NCI-H128 (cell line): ENCODE results near the gene CELF4.

ENCODE experiments used
- DNase-seq: peaks from one replicate; lab custom pipeline; 2025; ENCODE audit not compliant: unreplicated experiment; lab: John Stamatoyannopoulos, UW

CELF4 gene

DNA sequence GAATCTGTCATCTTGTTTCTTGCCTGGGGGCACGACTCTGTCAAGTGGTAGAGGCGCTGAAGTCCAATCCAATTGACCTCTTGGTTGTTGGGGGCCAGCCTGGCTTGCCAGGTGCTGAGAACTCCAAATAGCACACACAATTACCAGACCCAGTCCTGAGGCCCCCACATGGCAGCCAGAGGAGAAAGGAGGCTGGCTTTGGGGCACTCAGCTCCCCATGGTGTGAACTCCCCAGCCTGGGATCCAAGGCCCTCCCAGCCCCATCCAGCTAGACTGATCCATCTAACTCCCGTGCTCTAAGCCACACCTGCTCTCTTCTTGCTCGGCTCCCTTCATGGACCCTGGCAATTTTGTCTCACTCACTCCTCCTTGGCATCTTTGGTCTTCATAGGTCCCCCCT is 170.0 kb downstream of the CELF4 start:
- DNase-seq, result no peak

DNA sequence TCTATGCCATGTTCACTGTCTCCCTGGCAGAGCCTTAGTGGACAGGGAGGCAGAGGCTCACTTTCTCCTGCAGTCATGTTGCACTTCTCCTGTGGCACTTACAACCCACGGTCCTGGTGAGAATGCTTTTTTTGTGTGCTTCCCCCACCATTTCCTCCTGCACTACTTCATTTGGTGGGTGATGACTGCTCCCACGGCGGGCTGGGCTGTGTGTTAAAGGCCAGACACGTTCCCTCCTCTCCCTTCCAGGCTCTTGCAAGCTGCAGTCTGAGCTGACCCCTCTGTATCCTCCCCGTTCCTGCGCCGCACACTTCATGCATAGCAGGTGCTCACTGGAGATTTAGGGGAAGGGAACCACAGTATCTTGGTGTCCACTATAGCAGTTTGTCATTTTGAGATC is 170.5 kb downstream of the CELF4 start:
- DNase-seq, result no peak

DNA sequence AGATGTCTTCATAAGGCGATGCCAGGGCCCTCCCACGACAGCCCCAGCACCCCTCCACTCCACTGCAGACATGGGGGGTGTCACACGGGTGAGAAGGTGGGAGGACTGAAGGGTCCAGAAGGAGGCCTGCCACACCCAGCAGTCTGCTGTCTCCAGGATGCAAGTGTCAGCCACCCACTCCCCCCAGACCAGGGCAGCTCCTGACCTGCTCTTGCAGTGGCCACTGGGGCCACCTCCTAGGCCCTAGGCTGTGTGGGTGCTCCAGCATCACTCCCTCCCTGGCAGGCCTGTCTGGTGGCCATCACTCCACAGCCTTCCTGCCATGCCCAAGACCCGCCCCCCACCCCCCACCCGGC is 171.0 kb downstream of the CELF4 start:
- DNase-seq, result no peak

DNA sequence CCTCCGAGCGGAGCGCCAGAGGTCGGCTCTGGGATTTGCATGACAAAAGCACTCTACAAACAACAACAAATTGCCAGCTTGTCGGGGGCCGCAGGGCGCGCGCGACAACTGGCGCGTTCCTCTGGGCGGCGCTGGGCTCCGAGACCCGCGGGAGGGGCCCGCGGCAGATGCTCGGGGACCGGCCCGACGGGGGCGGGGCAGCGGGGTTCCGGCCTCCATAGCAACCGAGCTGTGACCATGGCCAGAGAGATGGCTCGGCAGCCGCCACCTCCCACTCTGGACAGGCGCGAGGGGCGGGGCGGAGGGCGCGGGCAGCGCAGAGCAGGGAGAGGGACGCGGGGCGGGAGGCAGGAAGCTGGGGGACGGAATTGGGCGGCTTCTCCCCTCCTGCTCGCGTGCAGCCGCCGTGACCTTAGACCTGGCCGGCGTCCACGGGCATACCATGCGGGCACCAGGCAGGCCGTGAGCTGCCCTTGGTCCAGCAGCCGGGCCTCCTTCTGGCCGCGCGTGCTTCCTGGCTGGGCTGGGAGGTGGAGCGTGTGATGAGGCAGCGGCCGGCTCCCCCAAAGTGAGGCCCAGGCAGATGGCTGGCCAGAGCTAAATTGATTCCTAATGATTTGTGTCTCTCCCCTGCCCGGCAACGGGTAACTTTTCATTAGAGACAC is 171.5 kb downstream of the CELF4 start:
- DNase-seq, result peak; percentile 38

DNA sequence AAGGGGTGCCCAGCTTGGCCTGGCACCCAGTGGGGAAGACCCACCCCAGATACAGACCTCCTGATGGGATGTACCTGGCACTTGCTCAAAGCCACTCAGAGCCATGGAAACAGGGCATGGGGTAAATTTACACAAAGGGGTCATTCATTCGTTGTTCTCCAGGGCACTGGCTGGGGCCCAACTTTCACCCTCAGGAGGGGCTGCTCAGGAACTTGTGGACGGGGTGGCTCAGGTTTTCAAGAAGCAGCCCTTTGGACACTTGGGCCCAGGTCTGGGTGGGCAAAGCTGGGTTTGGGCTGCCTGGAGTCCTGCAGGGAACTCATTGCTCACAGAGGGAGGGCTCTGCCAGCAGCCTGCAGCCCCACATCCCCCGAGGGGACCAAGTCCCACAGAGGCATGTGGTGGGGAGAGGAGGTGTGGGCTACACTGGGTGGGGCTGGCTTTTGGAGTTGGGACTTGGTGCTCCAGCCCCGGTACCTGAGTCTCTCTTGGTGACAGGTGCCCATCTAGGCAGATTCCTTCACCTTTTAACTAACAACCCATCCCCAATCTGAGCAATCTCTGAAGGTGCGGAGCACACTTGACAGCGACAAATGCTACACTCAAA is 172.3 kb downstream of the CELF4 start:
- DNase-seq, result no peak

DNA sequence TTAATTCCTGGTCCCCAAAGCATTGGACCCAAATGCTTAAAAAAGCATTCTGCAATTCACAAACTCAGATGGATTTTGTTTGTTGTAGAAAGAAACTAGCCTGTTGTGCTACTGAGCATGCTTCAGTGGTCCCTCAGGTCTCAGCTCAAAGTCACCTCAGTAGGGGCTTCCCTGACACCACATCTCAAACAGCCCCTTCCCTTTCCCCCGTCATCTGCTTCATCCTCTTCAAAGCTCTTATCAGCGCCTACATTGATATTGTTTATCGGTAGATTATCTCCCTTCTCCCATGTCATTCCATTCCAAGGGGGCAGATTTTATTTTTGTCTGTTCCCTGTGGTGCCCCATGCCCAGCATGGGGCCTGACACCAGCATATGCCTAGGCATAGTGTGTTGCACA is 172.9 kb downstream of the CELF4 start:
- no peak for DNase-seq

DNA sequence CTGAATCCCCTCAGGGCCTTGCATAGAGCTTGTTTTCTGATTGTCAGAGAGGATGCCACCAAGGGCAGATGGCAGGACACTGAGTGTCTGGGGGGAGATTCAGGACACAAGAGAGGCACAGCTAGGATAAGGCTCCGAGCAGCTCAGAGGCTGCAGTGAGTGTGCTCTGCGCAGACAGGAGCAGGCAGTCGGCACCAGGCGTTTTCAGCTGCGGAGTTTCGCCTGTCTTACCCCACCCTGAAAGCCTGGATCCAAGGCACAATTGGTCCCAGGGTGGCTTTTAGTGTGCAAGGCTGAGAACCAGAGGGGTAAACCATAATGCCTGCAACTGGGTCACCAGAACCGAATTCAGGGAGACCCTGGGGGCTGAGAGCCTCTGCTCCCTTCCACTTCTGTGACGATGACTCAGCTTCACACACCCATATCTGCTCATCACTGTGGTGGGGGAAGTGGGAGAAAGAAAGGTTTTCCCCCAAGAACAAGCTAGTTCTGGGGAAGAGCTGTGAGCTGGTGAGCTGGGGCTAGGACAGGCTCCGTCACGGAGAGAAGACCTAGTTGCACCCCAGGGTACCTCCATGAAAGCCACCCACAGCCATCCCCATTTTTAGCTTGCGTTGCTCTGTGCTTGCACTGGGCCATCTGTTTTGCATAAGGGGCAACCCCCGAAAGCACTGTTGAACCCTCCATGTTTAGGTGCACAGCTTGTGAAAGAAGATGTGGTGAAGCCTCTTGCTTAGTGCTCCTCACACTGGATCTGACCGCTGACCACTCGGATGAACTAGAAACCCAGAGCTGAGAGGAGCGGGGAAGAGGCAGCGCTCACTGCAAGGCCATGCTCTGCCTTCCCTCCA is 173.7 kb downstream of the CELF4 start:
- no peak for DNase-seq

DNA sequence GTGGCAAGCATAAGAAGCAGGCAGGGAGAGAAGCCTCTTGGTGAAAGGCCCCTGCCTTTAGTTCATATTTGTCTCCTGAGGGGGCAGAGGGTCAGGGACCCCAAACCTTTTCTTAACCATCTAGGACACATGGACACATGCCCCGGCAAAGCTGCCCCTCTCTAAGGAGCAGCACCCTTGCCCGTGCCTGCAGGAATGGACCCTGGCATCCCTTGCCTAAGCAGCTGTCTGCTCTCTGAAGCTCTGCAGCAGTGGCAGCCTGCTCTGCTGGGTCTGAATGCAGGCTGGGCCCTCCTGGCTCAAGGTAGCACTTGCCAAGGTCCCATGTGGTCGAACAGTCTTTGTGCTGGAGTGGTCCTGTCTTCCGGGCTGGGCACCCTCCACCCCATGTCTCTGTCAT is 174.4 kb downstream of the CELF4 start:
- no peak for DNase-seq

DNA sequence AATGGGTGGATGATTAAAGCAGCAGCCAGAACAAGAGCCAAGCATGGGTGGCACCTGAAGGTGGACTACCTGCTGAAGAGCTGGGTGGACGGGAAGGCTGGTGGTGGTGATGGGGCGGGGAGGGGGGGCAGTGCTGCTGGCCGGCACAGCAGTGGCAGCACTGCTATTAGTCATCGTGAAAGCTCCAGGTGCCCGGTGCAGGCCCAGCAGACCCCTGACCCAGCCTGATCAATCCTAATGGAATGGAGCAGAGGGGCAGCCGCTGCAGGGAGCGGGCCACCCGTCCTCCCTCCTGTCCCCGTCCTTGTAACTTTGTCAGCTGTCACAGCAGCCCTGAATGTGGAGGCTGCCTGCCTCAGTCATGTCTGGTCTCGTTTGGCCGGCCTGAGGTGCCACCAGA is 174.9 kb downstream of the CELF4 start:
- DNase-seq, result no peak

DNA sequence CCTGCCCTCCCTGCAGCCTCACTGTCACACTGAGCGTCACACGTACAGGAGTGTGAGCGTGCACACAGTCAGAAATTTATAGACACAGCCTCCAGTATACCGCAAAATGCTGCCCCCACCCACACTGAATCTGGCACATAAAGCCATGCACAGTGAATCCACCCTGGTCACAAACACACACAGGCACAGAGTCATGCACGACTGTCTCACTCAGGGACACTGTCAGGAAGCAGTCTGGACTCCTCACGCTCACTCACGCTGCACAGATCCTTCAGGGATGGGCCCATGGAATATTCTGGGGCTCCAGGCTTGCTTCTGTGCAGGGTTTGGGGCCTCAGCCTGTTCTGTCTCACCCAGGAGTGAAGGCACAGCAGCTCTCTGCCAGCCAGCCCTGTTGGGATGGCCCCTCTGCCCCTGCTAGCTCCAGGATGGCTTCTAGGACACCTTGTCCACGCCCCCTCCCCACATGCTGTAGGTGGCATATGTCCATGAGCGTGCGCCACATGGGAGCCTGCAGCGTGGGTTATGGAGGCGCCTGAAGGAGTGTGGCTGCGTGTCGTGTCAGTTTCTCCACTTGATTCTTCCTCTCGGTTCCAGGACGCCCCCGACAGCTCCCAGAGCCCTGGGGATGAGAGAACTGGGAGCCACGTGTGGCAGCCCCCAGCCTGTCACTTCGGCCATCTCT is 175.8 kb downstream of the CELF4 start:
- no peak for DNase-seq

DNA sequence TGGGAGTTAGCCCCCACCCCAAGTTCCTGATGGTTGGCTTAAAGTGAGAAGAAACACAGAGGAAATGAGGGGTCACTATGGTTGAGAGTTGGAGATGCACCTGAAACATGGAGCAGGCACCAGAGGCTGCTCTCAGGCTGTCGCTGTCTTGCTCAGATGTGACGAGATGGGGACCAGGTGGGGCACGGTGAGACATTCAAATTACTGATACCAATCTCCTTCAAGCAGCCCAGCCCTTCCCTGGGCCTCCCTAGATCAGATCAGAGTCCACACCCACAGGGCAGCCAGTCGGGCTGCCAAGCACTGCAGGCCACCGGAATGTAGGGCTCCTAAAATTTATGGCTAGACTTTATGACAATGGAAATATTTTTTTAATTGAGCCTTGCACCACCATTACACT is 176.6 kb downstream of the CELF4 start:
- DNase-seq, result no peak

DNA sequence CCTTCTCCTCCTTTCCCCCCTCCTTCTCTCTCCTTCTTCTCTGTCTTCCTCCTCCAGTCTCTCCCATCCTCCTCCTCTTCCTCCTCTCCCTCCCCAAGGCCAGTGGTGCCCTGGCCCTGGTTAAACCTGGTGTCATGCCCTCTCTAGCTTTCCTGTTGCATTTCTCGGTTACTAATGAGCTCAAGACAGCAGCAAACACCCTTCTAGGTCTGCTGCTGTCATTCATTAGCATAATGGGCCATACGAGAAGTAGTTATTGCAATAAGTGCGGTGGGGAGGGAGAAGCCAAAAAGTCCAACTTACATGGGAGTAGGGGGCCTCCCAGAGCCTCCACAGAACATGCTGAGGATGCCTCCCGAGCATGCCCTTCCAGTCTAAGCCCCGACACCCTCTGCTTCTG is 177.2 kb downstream of the CELF4 start:
- DNase-seq, result no peak

DNA sequence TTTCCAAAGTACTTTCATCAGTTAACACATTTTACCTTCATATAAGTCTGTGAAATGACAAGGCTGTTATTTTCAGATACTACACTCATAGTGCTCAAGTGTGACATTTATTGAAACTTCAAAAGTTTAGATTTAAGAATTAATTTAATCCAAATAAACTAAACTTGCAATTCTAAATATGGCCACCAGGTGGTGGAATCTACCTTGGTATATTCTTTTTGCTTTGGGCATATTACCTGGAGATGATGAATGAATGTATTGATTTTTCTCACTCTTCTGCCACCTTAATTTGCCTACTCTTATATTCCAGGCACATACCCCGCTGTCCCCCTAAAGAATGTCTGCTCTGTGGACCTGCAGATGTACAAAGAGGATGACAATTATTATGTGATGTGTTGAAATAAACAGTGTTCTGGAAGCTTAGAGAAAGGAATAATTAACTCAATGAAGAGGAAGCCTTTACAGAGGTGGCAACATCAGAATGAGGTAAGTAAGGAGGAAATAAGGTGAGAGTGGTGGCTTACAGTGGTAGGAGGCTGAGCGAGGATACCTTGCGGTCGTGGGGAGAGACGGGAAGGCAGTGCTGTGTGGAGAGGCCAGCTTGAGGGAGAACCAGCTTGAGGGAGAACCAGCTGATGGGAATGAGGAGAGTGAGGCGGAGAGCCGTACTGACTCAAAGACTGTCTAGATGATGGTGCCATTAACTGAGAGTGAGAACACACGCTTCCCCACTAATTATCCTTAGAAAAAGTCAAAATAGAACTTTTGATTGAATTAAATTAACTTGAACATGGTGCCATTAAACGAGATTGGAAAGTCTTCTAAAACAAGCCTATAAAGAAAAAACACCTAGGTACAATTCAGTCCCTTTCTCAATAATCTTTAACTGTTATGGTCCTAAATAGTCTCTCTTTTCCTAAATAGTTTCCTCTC is 179.5 kb downstream of the CELF4 start:
- peak; percentile 41 for DNase-seq

DNA sequence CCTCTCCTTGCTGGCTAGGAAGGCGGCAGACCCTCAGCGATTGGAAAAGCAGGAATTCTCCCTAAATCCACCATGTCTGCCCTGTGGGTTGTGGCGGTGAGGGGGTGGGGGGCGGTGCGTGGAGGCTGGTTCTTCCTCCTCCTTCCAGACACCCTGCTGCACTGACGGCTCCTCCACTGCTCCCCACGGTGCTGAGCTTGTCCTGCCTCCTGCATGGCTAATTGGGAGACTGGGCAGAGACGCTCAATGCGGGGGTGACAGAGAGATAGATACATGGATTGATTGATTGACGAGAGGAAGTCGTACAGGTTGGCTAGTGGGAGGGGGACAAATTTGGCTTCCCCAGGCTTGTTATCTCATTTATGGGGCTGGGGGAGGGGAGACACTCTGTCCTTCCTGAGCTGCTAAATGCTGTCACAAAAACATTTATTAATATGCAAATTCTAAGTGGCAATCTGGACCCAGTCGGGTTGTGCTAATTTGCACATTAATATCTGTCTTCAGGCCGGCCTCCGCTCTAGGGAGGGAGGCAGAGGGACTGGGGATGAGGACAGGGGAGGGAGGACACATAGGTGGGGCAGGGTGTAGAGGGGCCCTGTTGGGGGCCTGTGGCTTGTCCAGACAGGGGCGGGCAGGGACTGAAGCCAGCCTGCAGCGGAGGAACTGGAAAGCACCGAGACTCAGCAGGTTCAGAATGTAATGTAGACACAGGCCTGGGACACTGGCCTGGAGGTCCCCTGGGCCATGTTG is 181.6 kb downstream of the CELF4 start:
- no peak for DNase-seq

DNA sequence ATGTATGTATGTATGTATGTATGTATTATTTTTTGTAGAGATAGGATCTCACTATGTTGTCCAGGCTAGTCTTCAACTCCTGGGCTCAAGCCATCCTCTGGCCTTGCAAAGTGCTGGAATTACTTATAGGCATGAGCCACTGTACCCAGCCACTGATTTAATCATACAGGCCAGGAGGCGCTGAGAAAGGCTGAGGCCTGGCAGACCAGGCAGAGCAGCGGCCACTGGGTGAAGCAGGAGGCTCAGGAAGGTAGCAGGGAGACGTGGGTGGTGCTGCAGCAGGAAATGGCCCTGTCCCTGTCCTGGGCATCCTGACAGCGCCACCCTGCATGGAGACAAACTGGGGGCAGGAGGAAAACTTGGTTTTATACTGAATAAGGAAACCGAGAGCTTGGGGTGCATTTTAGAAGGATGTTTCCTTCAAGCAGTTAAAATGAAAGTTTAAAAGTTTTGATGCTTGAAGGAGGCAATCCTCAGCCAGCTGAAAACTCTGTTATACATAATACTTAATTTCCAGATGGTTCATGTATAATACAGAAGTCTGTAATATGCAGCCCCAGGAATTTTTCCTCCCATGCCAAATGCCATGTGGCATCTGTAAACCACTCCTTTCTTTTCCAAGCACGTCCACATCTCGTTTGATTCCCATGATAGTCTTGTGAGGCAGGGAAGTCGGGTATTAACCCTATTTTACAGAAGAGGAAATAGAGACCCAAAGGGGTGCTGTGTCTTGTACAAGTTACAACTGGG is 182.4 kb downstream of the CELF4 start:
- no peak for DNase-seq

DNA sequence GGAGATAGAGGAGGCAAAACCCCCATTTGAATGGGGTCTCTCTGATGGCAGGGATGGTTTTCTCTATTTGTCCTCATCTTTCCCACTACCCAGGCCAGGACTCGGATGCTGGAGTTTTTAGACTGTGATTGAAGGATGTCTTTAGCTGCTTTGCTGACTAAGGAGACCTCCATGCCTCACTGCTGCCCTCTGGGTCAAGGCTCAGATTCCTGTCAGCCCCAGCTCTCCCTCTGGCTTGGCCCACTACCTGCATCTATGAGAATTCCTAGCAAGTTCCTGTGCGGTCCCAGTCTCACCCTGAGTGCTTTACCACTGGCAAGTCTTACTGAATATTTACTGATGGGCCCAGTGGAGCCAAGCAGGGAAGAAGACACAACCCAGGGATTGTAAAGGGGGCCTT is 184.0 kb downstream of the CELF4 start:
- DNase-seq, result no peak

DNA sequence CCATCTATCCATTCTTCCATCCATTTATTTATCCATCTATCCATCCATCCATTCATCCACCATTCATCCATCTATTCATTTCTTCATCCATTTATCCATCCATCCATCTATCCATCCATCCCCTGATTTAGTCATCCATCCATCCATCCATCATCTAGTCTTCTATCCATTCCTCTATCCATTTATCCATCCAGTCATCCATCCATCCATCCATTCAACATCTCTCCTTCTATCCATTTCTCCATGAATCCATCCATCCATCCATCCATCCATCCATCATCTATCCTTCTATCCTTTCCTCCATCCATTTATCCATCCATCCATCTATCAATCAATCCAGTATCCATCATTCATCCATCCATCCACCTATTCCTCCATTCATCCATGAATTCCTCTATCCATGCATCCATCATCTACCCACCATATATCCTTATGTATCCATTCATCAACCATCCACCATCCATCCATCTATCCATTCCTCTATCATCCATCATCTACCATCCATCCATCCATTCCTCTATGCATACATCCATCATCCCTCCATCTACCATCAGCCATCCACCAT is 185.0 kb downstream of the CELF4 start:
- DNase-seq, result no peak

DNA sequence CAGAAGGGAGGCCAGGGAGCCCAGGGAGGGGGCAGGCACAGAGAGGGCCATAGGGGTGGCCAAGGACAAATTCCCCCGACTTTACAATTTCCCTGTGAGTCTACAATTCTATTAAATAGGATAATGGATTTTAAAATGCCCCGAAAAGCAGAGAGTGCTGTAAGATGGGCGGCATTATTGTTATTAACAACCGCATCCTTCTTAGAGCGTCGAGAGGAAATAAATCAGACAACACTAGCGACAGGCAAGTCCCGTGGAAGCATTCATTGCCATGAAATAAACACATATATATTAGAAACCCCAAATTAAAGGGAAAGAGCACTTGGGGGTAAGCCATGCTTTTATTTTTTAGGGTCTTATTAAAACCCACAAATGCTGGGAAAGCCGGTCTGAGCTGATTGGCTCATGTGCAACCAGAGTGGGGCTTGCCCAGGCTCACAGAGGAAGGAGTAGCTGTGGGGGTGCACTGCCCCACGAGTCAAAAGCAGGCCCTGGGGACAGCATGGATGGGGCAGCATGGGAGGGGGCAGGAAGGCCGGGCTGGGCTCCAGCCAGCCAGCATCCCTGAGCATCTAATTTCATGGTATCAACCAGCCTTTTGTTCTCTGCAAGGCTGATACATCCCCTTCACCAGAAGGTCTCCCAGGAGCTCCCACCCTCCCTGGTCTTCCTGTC is 187.1 kb downstream of the CELF4 start:
- DNase-seq, result no peak
